ENCODE data around the gene CTIF. TPM values are rescaled to one million over a fixed set of nuclear protein-coding genes. Genes with fewer than 3 reads are reported as not detected.

CTIF gene
- total and polyA plus RNA-seq, 2 donors (not counting 1 experiment from before 2014, with no cell fraction given), result 27.2 to 28.1 TPM

GRCh38 chr18:48824231-48824970, 285.6 kb downstream of the CTIF start:
- H3K27me3 ChIP-seq (ENCODE audit: control insufficient read depth, insufficient read depth, low read length), result no peaks in the 10 kb centered on the region
- H3K79me2 ChIP-seq (ENCODE audit: control insufficient read depth, insufficient read depth, low read length), result no peaks in the 10 kb centered on the region
- no peak for DNase-seq (ENCODE audit: low read depth in 2 of 2)
- H3K9ac ChIP-seq (ENCODE audit: insufficient read depth, low read length), result no peak overlapping the region
- H3K4me3 ChIP-seq (replicated peaks in 1 of 4; ENCODE audit: control extremely low read depth in 1 of 4, insufficient read depth in 1 of 4, low read depth in 3 of 4, low read length in 4 of 4), result no peak overlapping the region
- no peak overlapping the region for H3K27ac ChIP-seq (ENCODE audit: insufficient read depth, low read length)
- H3K36me3 ChIP-seq (ENCODE audit: control insufficient read depth, insufficient read depth, low read length), result no peaks in the 10 kb centered on the region
- no peak for TF ChIP-seq CTCF (conservative IDR thresholded peaks at IDR 0.05 in 1 of 2, IDR thresholded peaks at IDR 0.05 in 1 of 2; ENCODE audit: low read depth in 1 of 2, low read length in 2 of 2)
- TF ChIP-seq EZH2 (IDR thresholded peaks at IDR 0.05; ENCODE audit: low read length, missing control alignments), result no peak
- peaks cover 12% of the 10 kb centered on the region for H3K4me1 ChIP-seq (ENCODE audit: control insufficient read depth, extremely low read depth, insufficient read depth, low read length)
- H2AFZ ChIP-seq (ENCODE audit: low read length), result no peak overlapping the region
- no peak overlapping the region for H3K4me2 ChIP-seq (ENCODE audit: extremely low read depth, insufficient read depth, low read length)
- H3K9me3 ChIP-seq (ENCODE audit: control insufficient read depth, insufficient read depth, low read depth, low read length), result no peaks in the 10 kb centered on the region
- no peaks in the 10 kb centered on the region for H4K20me1 ChIP-seq (ENCODE audit: control insufficient read depth, extremely low read depth, insufficient read depth, low read length)

- no peak overlapping the region for H3K27ac ChIP-seq (ENCODE audit: insufficient read depth, low read length)
- TF ChIP-seq CTCF (conservative IDR thresholded peaks at IDR 0.05 in 1 of 2, IDR thresholded peaks at IDR 0.05 in 1 of 2; ENCODE audit: low read depth in 1 of 2, low read length in 2 of 2) (no peak), EZH2 (IDR thresholded peaks at IDR 0.05; ENCODE audit: low read length, missing control alignments) (no peak)
- peaks cover 12% of the 10 kb centered on the region for H3K4me1 ChIP-seq (ENCODE audit: control insufficient read depth, extremely low read depth, insufficient read depth, low read length)
- peak in 1 of 2 donors; percentile 68 for DNase-seq (ENCODE audit: low read depth in 2 of 2)
- no peaks in the 10 kb centered on the region for H3K79me2 ChIP-seq (ENCODE audit: control insufficient read depth, insufficient read depth, low read length)
- H3K9ac ChIP-seq (ENCODE audit: insufficient read depth, low read length), result no peak overlapping the region
- H3K9me3 ChIP-seq (ENCODE audit: control insufficient read depth, insufficient read depth, low read depth, low read length), result no peaks in the 10 kb centered on the region
- H2AFZ ChIP-seq (ENCODE audit: low read length), result no peak overlapping the region
- H4K20me1 ChIP-seq (ENCODE audit: control insufficient read depth, extremely low read depth, insufficient read depth, low read length), result no peaks in the 10 kb centered on the region
- no peak overlapping the region for H3K4me2 ChIP-seq (ENCODE audit: extremely low read depth, insufficient read depth, low read length)
- H3K27me3 ChIP-seq (ENCODE audit: control insufficient read depth, insufficient read depth, low read length), result no peaks in the 10 kb centered on the region
- H3K4me3 ChIP-seq (replicated peaks in 1 of 4; ENCODE audit: control extremely low read depth in 1 of 4, insufficient read depth in 1 of 4, low read depth in 3 of 4, low read length in 4 of 4), result no peak overlapping the region
- no peaks in the 10 kb centered on the region for H3K36me3 ChIP-seq (ENCODE audit: control insufficient read depth, insufficient read depth, low read length)
These were observed 286.4 kb downstream of the CTIF start for GRCh38 chr18:48825101-48825745.

- no peak for TF ChIP-seq EZH2 (IDR thresholded peaks at IDR 0.05; ENCODE audit: low read length, missing control alignments)
- no peak for TF ChIP-seq CTCF (conservative IDR thresholded peaks at IDR 0.05 in 1 of 2, IDR thresholded peaks at IDR 0.05 in 1 of 2; ENCODE audit: low read depth in 1 of 2, low read length in 2 of 2)
- H3K9me3 ChIP-seq (ENCODE audit: control insufficient read depth, insufficient read depth, low read depth, low read length), result no peaks in the 10 kb centered on the region
- H4K20me1 ChIP-seq (ENCODE audit: control insufficient read depth, extremely low read depth, insufficient read depth, low read length), result no peaks in the 10 kb centered on the region
- H3K4me2 ChIP-seq (ENCODE audit: extremely low read depth, insufficient read depth, low read length), result no peak overlapping the region
- no peak overlapping the region for H3K27ac ChIP-seq (ENCODE audit: insufficient read depth, low read length)
- H2AFZ ChIP-seq (ENCODE audit: low read length), result no peak overlapping the region
- H3K36me3 ChIP-seq (ENCODE audit: control insufficient read depth, insufficient read depth, low read length), result no peaks in the 10 kb centered on the region
- DNase-seq (ENCODE audit: low read depth in 2 of 2), result no peak
- H3K79me2 ChIP-seq (ENCODE audit: control insufficient read depth, insufficient read depth, low read length), result no peaks in the 10 kb centered on the region
- no peaks in the 10 kb centered on the region for H3K27me3 ChIP-seq (ENCODE audit: control insufficient read depth, insufficient read depth, low read length)
- no peak overlapping the region for H3K4me3 ChIP-seq (replicated peaks in 1 of 4; ENCODE audit: control extremely low read depth in 1 of 4, insufficient read depth in 1 of 4, low read depth in 3 of 4, low read length in 4 of 4)
- peaks cover 12% of the 10 kb centered on the region for H3K4me1 ChIP-seq (ENCODE audit: control insufficient read depth, extremely low read depth, insufficient read depth, low read length)
- no peak overlapping the region for H3K9ac ChIP-seq (ENCODE audit: insufficient read depth, low read length)
These were observed 287.4 kb downstream of the CTIF start for GRCh38 chr18:48826271-48826670.
